A549 (cell line): ENCODE results near the gene NGEF.

Source experiments
- HEYL ChIP-seq: fragments of 250-450 bp; sonication (Bioruptor Pico); IDR thresholded peaks from 2 replicates; pipeline ENCODE4 v1.8.0; 2021; ENCODE audit warnings: mild to moderate bottlenecking, moderate library complexity
- MAX ChIP-seq: IDR thresholded peaks from 2 replicates; pipeline ENCODE4 v1.6.1; 2012
- RCOR1 ChIP-seq: fragments of 150-350 bp; IDR thresholded peaks from 2 replicates; pipeline ENCODE4 v1.6.1; 2014; ENCODE audit warnings: antibody characterized with exemption, low read length, low read depth
- RFX5 ChIP-seq: fragments of 450-650 bp; IDR thresholded peaks from 2 replicates; pipeline ENCODE4 v1.7.1; 2014; ENCODE audit warnings: antibody characterized with exemption, mild to moderate bottlenecking, moderate library complexity
- TF ChIP-seq, protein P1 (sequence below): fragments of >200 bp; sonication (Bioruptor Twin); formaldehyde crosslinking; IDR thresholded peaks from 3 replicates; pipeline ENCODE4 v1.5.1; 2016

- TF ChIP-seq, protein P1, sequence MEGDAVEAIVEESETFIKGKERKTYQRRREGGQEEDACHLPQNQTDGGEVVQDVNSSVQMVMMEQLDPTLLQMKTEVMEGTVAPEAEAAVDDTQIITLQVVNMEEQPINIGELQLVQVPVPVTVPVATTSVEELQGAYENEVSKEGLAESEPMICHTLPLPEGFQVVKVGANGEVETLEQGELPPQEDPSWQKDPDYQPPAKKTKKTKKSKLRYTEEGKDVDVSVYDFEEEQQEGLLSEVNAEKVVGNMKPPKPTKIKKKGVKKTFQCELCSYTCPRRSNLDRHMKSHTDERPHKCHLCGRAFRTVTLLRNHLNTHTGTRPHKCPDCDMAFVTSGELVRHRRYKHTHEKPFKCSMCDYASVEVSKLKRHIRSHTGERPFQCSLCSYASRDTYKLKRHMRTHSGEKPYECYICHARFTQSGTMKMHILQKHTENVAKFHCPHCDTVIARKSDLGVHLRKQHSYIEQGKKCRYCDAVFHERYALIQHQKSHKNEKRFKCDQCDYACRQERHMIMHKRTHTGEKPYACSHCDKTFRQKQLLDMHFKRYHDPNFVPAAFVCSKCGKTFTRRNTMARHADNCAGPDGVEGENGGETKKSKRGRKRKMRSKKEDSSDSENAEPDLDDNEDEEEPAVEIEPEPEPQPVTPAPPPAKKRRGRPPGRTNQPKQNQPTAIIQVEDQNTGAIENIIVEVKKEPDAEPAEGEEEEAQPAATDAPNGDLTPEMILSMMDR: no peak
- TF ChIP-seq RCOR1 (no peak), RFX5 (no peak), MAX (no peak), HEYL (CRISPR knock-in tag) (no peak)
Measured at GRCh38 chr2:232911712-232912277, 101.3 kb downstream of the NGEF start.
